Subcutaneous abdominal adipose tissue (tissue), 5 donors: ENCODE data around the gene IL31RA.

ENCODE experiments used
- H3K27ac ChIP-seq: one replicate; pipeline ENCODE4 v1.7.0; 2013; ENCODE audit warnings: low read depth, mild to moderate bottlenecking, inconsistent platforms, low read length, moderate library complexity
- H3K27me3 ChIP-seq, 5 donors: one replicate each; pipeline ENCODE4 v1.7.0; 2013; ENCODE audit warnings: low read length in 5 of 5, inconsistent platforms in 1 of 5; ENCODE audit not compliant: control insufficient read depth in 5 of 5, insufficient read depth in 4 of 5
- H3K36me3 ChIP-seq, 5 donors: one replicate each; pipeline ENCODE4 v1.7.0; 2013; ENCODE audit warnings: low read length in 5 of 5; ENCODE audit not compliant: control insufficient read depth in 5 of 5, insufficient read depth in 5 of 5
- H3K4me1 ChIP-seq, 5 donors: one replicate each; pipeline ENCODE4 v1.7.0; 2013; ENCODE audit warnings: low read length in 5 of 5, mild to moderate bottlenecking in 3 of 5, moderate library complexity in 1 of 5; ENCODE audit not compliant: control insufficient read depth in 5 of 5, insufficient read depth in 5 of 5
- H3K4me3 ChIP-seq, 5 donors: one replicate each; pipeline ENCODE4 v1.7.0; 2013; ENCODE audit warnings: low read length in 5 of 5, low read depth in 1 of 5
- H3K9ac ChIP-seq, 5 donors: one replicate each; pipeline ENCODE4 v1.7.0; 2013; ENCODE audit warnings: low read length in 5 of 5, mild to moderate bottlenecking in 4 of 5, moderate library complexity in 3 of 5
- H3K9me3 ChIP-seq, 5 donors: one replicate each; pipeline ENCODE4 v1.7.0; 2013; ENCODE audit warnings: low read length in 5 of 5; ENCODE audit not compliant: control insufficient read depth in 5 of 5
- donor health status: healthy.
- donor health status: healthy.
- donor health status: healthy.
- donor health status: healthy.
- donor health status: healthy.

The IL31RA gene

GRCh38 chr5:55836191-55836590, 15.0 kb upstream of the IL31RA start:
- H3K36me3 ChIP-seq: no peaks in the 10 kb centered on the region
- no peaks in the 10 kb centered on the region for H3K4me1 ChIP-seq
- no peak overlapping the region for H3K9ac ChIP-seq
- H3K27ac ChIP-seq: no peak overlapping the region
- H3K4me3 ChIP-seq: no peak overlapping the region
- no peaks in the 10 kb centered on the region for H3K27me3 ChIP-seq
- no peaks in the 10 kb centered on the region for H3K9me3 ChIP-seq

- Histone ChIP-seq H3K9me3 (peaks cover 0 to 5% (median 0%) of the 10 kb centered on the region in 5 donors), H3K36me3 (no peaks in the 10 kb centered on the region), H3K9ac (no peak overlapping the region), H3K27me3 (no peaks in the 10 kb centered on the region), H3K27ac (no peak overlapping the region), H3K4me3 (no peak overlapping the region), H3K4me1 (no peaks in the 10 kb centered on the region)
These were observed 9.2 kb upstream of the IL31RA start for GRCh38 chr5:55841976-55842375.

GRCh38 chr5:55847837-55848236, 3.3 kb upstream of the IL31RA start:
- Histone ChIP-seq H3K27me3 (no peaks in the 10 kb centered on the region), H3K4me3 (no peak overlapping the region), H3K4me1 (no peaks in the 10 kb centered on the region), H3K36me3 (no peaks in the 10 kb centered on the region), H3K9me3 (peaks cover 0 to 5% (median 0%) of the 10 kb centered on the region in 5 donors), H3K9ac (no peak overlapping the region), H3K27ac (no peak overlapping the region)

- no peak overlapping the region for H3K27ac ChIP-seq
- H3K27me3 ChIP-seq: no peaks in the 10 kb centered on the region
- H3K9ac ChIP-seq: no peak overlapping the region
- no peaks in the 10 kb centered on the region for H3K36me3 ChIP-seq
- H3K4me3 ChIP-seq: no peak overlapping the region
- H3K4me1 ChIP-seq: no peaks in the 10 kb centered on the region
- peaks cover 0 to 3% (median 0%) of the 10 kb centered on the region in 5 donors for H3K9me3 ChIP-seq
These were observed 2.4 kb upstream of the IL31RA start for GRCh38 chr5:55848783-55849182.

- Histone ChIP-seq H3K4me1 (peaks cover 0 to 7% (median 0%) of the 10 kb centered on the region in 5 donors), H3K27me3 (no peaks in the 10 kb centered on the region), H3K9me3 (no peaks in the 10 kb centered on the region), H3K27ac (no peak overlapping the region), H3K36me3 (no peaks in the 10 kb centered on the region), H3K4me3 (no peak overlapping the region), H3K9ac (no peak overlapping the region)
These were observed 470 bp downstream of the IL31RA start for GRCh38 chr5:55851675-55851979.

- Histone ChIP-seq H3K27ac (no peak overlapping the region), H3K27me3 (no peaks in the 10 kb centered on the region), H3K36me3 (no peaks in the 10 kb centered on the region), H3K4me3 (no peak overlapping the region), H3K9me3 (no peaks in the 10 kb centered on the region), H3K9ac (no peak overlapping the region), H3K4me1 (peaks cover 0 to 7% (median 0%) of the 10 kb centered on the region in 5 donors)
These were observed 1.3 kb downstream of the IL31RA start for GRCh38 chr5:55852503-55852902.

GRCh38 chr5:55853041-55853670, 2.0 kb downstream of the IL31RA start:
- no peaks in the 10 kb centered on the region for H3K36me3 ChIP-seq
- H3K4me3 ChIP-seq: no peak overlapping the region
- no peaks in the 10 kb centered on the region for H3K9me3 ChIP-seq
- H3K4me1 ChIP-seq: peaks cover 0 to 7% (median 0%) of the 10 kb centered on the region in 5 donors
- H3K27ac ChIP-seq: no peak overlapping the region
- no peaks in the 10 kb centered on the region for H3K27me3 ChIP-seq
- no peak overlapping the region for H3K9ac ChIP-seq

GRCh38 chr5:55853818-55854217, 2.7 kb downstream of the IL31RA start:
- Histone ChIP-seq H3K4me1 (peaks cover 0 to 7% (median 0%) of the 10 kb centered on the region in 5 donors), H3K9me3 (no peaks in the 10 kb centered on the region), H3K27ac (no peak overlapping the region), H3K27me3 (no peaks in the 10 kb centered on the region), H3K36me3 (no peaks in the 10 kb centered on the region), H3K4me3 (no peak overlapping the region), H3K9ac (no peak overlapping the region)

- Histone ChIP-seq H3K4me1 (peaks cover 0 to 7% (median 0%) of the 10 kb centered on the region in 5 donors), H3K27me3 (no peaks in the 10 kb centered on the region), H3K27ac (no peak overlapping the region), H3K4me3 (no peak overlapping the region), H3K36me3 (no peaks in the 10 kb centered on the region), H3K9me3 (no peaks in the 10 kb centered on the region), H3K9ac (no peak overlapping the region)
These were observed 4.4 kb downstream of the IL31RA start for GRCh38 chr5:55855509-55855908.

DNA sequence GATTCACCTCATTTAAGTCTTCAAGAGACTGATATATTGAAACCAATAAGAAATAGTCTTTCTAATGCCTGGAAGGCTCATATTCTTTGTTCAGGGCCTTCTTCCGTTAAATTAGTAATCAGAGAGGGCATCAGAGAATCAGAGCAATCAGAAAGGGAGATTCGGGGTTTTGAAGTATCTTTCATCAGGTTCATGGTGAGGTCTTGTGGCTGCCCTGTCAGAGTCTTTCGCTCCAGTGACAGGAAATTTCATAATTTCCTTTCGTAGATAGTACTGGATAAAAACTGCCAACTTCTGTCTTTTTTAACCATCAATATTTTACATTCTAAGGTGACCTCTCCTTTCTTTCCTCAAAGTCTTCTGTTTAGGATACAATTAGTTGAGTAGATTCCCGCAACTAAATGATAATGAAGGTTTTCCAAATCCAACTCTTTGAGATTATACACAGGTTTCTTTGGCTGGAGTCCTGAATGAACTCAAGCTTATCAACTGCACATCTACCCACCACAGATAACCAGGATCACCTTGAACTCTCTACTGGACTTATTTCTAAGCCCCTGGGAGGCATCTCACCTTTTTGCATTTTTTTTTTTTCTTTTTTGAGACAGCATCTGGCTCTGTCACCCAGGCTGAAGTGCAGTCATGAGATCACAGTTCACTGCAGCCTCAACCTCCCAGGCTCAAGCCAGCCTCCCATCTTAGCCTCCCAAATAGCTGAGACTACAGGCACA, 5.5 kb downstream of the IL31RA start:
- no peaks in the 10 kb centered on the region for H3K9me3 ChIP-seq
- H3K27ac ChIP-seq: no peak overlapping the region

More for the DNA sequence above, 5.5 kb downstream of the IL31RA start:
- Histone ChIP-seq H3K27me3 (no peaks in the 10 kb centered on the region), H3K9ac (no peak overlapping the region), H3K4me1 (peaks cover 0 to 7% (median 0%) of the 10 kb centered on the region in 5 donors), H3K4me3 (no peak overlapping the region), H3K36me3 (no peaks in the 10 kb centered on the region)
